ENCODE results near the gene GRIK3. TPM values are rescaled to one million over a fixed set of nuclear protein-coding genes. Genes with fewer than 3 reads are reported as not detected.

GRIK3 gene
- total and polyA plus RNA-seq, 2 of the 8 experiments (the other 6 are each of a cell fraction or from before 2014, with no cell fraction given) = 2.1 to 3.4 TPM

GRCh38 chr1:36876990-36877389 lies 157.3 kb downstream of the GRIK3 start (continued):
- TF ChIP-seq CHD7 (IDR thresholded peaks at IDR 0.05; ENCODE audit: insufficient replicate concordance, low read length) (no peak), POU5F1 (IDR thresholded peaks at IDR 0.05; ENCODE audit: low read depth, low read length) (no peak), SAP30 (IDR thresholded peaks at IDR 0.05; ENCODE audit: insufficient read depth, insufficient replicate concordance, low read length) (no peak), GABPA (IDR thresholded peaks at IDR 0.05; ENCODE audit: borderline replicate concordance, insufficient read depth, low read length) (no peak), TEAD4 (IDR thresholded peaks at IDR 0.05; ENCODE audit: low read depth, low read length) (no peak), SP2 (IDR thresholded peaks at IDR 0.05; ENCODE audit: low read length) (no peak), BACH1 (IDR thresholded peaks at IDR 0.05; ENCODE audit: low read length) (no peak), TAF7 (optimal IDR thresholded peaks at IDR 0.05; ENCODE audit: borderline replicate concordance, low read depth, low read length) (no peak), RBBP5 (IDR thresholded peaks at IDR 0.05; ENCODE audit: borderline replicate concordance, low read depth, low read length) (no peak)
- TF ChIP-seq, protein P1, sequence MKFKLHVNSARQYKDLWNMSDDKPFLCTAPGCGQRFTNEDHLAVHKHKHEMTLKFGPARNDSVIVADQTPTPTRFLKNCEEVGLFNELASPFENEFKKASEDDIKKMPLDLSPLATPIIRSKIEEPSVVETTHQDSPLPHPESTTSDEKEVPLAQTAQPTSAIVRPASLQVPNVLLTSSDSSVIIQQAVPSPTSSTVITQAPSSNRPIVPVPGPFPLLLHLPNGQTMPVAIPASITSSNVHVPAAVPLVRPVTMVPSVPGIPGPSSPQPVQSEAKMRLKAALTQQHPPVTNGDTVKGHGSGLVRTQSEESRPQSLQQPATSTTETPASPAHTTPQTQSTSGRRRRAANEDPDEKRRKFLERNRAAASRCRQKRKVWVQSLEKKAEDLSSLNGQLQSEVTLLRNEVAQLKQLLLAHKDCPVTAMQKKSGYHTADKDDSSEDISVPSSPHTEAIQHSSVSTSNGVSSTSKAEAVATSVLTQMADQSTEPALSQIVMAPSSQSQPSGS (IDR thresholded peaks at IDR 0.05; ENCODE audit: low read length) = no peak
